AG09309 (cell line): ENCODE results near the gene CRYL1.

Experiments
- DNase-seq: peaks from one replicate; pipeline ENCODE4 v3.0.0-alpha.2; 2010; ENCODE audit warnings: low read depth
- H3K4me3 ChIP-seq: 2 replicates; pipeline ENCODE4 v1.5.1; 2011; ENCODE audit warnings: mild to moderate bottlenecking, low read depth, low read length, moderate library complexity; ENCODE audit not compliant: control insufficient read depth
- CTCF ChIP-seq: IDR thresholded peaks from 2 replicates; pipeline ENCODE4 v1.5.1; 2011; ENCODE audit warnings: mild to moderate bottlenecking, low read depth, low read length, inconsistent platforms; ENCODE audit not compliant: insufficient read depth, control insufficient read depth; ENCODE audit errors: missing control alignments

Gene CRYL1

DNA sequence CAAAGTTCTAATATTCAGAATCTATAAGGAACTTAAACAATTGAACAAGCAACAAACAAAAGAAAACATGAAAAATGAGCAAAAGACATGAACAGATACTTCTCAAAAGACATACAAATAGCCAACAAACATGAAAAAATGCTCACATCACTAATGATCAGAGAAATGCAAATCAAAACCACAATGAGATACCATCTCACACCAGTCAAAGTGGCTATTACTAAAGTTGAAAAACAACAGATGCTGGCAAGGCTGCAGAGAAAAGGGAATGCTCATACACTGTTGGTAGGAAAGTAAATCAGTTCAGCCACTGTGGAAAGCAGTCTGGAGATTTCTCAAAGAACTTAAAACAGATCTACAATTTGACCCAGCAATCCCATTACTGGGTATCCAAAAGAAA lies 74.3 kb downstream of the CRYL1 start:
- TF ChIP-seq CTCF: no peak
- H3K4me3 ChIP-seq: no peak overlapping the region
- no peak for DNase-seq

DNA sequence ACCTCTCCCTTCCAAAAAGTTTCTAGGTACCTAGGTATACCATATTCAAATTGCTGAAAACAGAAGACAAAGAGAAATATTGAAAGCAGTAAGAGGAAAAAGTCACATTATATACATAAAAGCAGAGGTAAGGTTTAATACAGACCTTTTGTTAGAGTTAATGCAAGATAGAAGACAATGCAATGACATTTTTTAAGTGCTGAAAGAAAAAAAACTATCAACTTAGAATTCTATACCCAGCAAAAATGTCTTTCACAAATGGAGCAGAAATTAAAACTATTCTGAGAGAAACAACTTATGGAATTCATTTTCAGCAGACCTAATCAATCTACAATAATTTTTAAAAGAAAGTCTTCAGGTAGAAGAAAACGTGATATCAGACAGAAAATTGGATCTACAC lies 77.2 kb downstream of the CRYL1 start:
- TF ChIP-seq CTCF: no peak
- no peak overlapping the region for H3K4me3 ChIP-seq
- no peak for DNase-seq

GRCh38 chr13:20446900-20447299 lies 78.8 kb downstream of the CRYL1 start:
- no peak for DNase-seq
- no peak for TF ChIP-seq CTCF
- no peak overlapping the region for H3K4me3 ChIP-seq

DNA sequence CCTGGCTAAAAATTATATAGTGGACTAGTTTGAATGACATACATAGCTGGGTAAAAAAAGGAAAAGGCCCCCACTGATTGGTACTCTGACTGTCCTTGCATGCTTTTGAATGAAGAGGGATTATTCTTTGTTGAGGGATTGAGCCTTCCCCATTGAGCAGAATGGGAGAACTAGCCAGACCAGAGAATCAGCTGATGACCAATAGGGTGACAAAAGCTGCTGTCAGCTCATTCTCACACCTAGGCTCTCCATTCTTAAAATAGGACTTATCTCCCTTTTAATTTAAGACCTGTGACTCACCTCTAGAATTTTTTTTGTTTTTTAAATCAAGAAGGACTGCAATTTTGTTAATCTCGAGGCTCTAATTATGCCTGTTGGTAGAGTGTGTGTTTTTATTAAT lies 79.3 kb downstream of the CRYL1 start:
- no peak for TF ChIP-seq CTCF
- no peak overlapping the region for H3K4me3 ChIP-seq
- no peak for DNase-seq

DNA sequence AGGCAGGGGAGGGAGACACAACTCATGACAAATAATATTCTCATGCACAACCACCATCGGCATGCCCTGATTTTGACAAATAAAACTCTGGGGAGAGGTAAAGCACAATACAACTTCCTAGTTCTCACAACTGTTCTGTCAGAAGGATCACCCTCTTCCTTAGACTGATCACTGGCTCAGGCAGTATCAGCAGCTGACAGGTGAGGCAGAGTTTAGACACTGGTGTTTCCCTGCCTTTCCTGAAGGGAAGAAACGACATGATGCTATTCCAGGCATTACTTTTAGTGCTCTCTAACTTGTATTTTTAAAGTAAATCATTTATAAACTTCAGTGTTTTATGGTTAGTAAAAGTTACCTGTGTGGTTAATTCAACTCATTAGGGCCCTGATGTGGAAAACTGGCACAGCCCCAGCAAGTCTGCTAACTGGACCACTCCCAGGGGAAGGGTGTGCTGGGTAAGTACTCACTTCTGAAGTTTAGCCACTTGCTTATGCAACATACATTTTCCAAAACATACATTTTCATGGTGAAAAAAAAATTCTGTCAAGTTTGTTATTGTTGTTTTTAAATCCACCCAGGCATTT lies 82.8 kb downstream of the CRYL1 start:
- DNase-seq: no peak
- no peak for TF ChIP-seq CTCF
- no peak overlapping the region for H3K4me3 ChIP-seq

DNA sequence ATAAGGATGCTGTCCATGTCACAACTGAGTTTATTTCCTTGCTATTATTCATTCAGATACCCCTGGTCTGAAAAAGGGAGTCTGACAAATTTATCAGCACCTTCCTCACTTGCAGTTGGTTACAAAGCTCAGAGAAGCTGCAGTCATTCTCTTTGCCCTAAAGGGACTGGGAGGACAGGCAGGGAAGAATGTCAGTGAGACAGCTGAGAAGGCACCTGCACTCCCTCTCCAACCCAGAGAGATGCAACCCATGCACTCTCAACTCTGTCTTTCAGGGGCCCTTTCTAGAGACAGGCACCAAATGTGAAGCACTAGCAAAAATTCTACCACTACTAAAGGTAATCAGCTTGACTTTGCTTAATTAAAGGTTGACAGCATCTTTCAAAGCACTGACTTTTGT lies 83.3 kb downstream of the CRYL1 start:
- H3K4me3 ChIP-seq: no peak overlapping the region
- no peak for TF ChIP-seq CTCF
- DNase-seq: no peak

- H3K4me3 ChIP-seq: no peak overlapping the region
- peak; percentile 45 for DNase-seq
- TF ChIP-seq CTCF: no peak
These were observed 83.8 kb downstream of the CRYL1 start for GRCh38 chr13:20441879-20442278.
